ENCODE measurements around the gene MAST2.
"Not testable (repeated sequence)": the region's sequence is repeated elsewhere in the genome, so short reads cannot be mapped to it uniquely, and the experiment has no call there.

Gene MAST2

GRCh38 chr1:45793942-45794604 lies 9.3 kb upstream of the MAST2 start:
- in situ Hi-C loops (cut with HindIII; ENCODE audit: low pct_unique_long_range_greater_than_20kb, low sequenced_read_pairs) = no loop called here
- no peak for TF ChIP-seq JUND (IDR thresholded peaks at IDR 0.05; ENCODE audit: low read depth)

GRCh38 chr1:45796381-45796780 lies 7.0 kb upstream of the MAST2 start:
- in situ Hi-C loops (cut with HindIII; ENCODE audit: low pct_unique_long_range_greater_than_20kb, low sequenced_read_pairs) = no loop called here
- TF ChIP-seq JUND (IDR thresholded peaks at IDR 0.05; ENCODE audit: low read depth) = no peak
- no peak for DNase-seq (ENCODE audit: low read depth in 1 of 2, low spot score in 1 of 2)

More at GRCh38 chr1:45793942-45794604, 9.3 kb upstream of the MAST2 start:
- peak in 1 of 2 experiments; percentile 36 for DNase-seq (ENCODE audit: low read depth in 1 of 2, low spot score in 1 of 2)

GRCh38 chr1:45796946-45797345 lies 6.5 kb upstream of the MAST2 start:
- TF ChIP-seq JUND (IDR thresholded peaks at IDR 0.05; ENCODE audit: low read depth) = no peak
- no peak for DNase-seq (ENCODE audit: low read depth in 1 of 2, low spot score in 1 of 2)
- in situ Hi-C loops (cut with HindIII; ENCODE audit: low pct_unique_long_range_greater_than_20kb, low sequenced_read_pairs) = no loop called here

GRCh38 chr1:45800899-45801298 lies 2.5 kb upstream of the MAST2 start:
- in situ Hi-C loops (cut with HindIII; ENCODE audit: low pct_unique_long_range_greater_than_20kb, low sequenced_read_pairs) = no loop called here
- TF ChIP-seq JUND (IDR thresholded peaks at IDR 0.05; ENCODE audit: low read depth) = no peak
- DNase-seq (ENCODE audit: low read depth in 1 of 2, low spot score in 1 of 2) = no peak

GRCh38 chr1:45802343-45803298 lies 791 bp upstream of the MAST2 start:
- DNase-seq (ENCODE audit: low read depth in 1 of 2, low spot score in 1 of 2) = peak in 1 of 2 experiments; percentile 53
- no peak for TF ChIP-seq JUND (IDR thresholded peaks at IDR 0.05; ENCODE audit: low read depth)
- in situ Hi-C loops (cut with HindIII; ENCODE audit: low pct_unique_long_range_greater_than_20kb, low sequenced_read_pairs) = no loop called here

- peak; percentile 12 to 33 for DNase-seq (ENCODE audit: low read depth in 1 of 2, low spot score in 1 of 2)
- in situ Hi-C loops (cut with HindIII; ENCODE audit: low pct_unique_long_range_greater_than_20kb, low sequenced_read_pairs) = not testable (repeated sequence)
Observed at GRCh38 chr1:45803781-45804668, 613 bp downstream of the MAST2 start.

- no peak for DNase-seq (ENCODE audit: low read depth in 1 of 2, low spot score in 1 of 2)
- in situ Hi-C loops (cut with HindIII; ENCODE audit: low pct_unique_long_range_greater_than_20kb, low sequenced_read_pairs) = no loop called here
Observed at GRCh38 chr1:45804669-45804969, 1.2 kb downstream of the MAST2 start.

GRCh38 chr1:45806129-45806528 lies 2.7 kb downstream of the MAST2 start:
- in situ Hi-C loops (cut with HindIII; ENCODE audit: low pct_unique_long_range_greater_than_20kb, low sequenced_read_pairs) = no loop called here
- no peak for DNase-seq (ENCODE audit: low read depth in 1 of 2, low spot score in 1 of 2)
- TF ChIP-seq JUND (IDR thresholded peaks at IDR 0.05; ENCODE audit: low read depth) = no peak

More at GRCh38 chr1:45804669-45804969, 1.2 kb downstream of the MAST2 start:
- no peak for TF ChIP-seq JUND (IDR thresholded peaks at IDR 0.05; ENCODE audit: low read depth)

- TF ChIP-seq JUND (IDR thresholded peaks at IDR 0.05; ENCODE audit: low read depth) = no peak
- DNase-seq (ENCODE audit: low read depth in 1 of 2, low spot score in 1 of 2) = no peak
- in situ Hi-C loops (cut with HindIII; ENCODE audit: low pct_unique_long_range_greater_than_20kb, low sequenced_read_pairs) = no loop called here
Observed at GRCh38 chr1:45809761-45810160, 6.3 kb downstream of the MAST2 start.

- in situ Hi-C loops (cut with HindIII; ENCODE audit: low pct_unique_long_range_greater_than_20kb, low sequenced_read_pairs) = no loop called here
- TF ChIP-seq JUND (IDR thresholded peaks at IDR 0.05; ENCODE audit: low read depth) = no peak
- DNase-seq (ENCODE audit: low read depth in 1 of 2, low spot score in 1 of 2) = no peak
Observed at GRCh38 chr1:45814776-45815175, 11.4 kb downstream of the MAST2 start.

- in situ Hi-C loops (cut with HindIII; ENCODE audit: low pct_unique_long_range_greater_than_20kb, low sequenced_read_pairs) = no loop called here
Observed at GRCh38 chr1:45815667-45816458, 12.5 kb downstream of the MAST2 start.

GRCh38 chr1:45820173-45820572 lies 16.8 kb downstream of the MAST2 start:
- in situ Hi-C loops (cut with HindIII; ENCODE audit: low pct_unique_long_range_greater_than_20kb, low sequenced_read_pairs) = no loop called here
- no peak for DNase-seq (ENCODE audit: low read depth in 1 of 2, low spot score in 1 of 2)

More at GRCh38 chr1:45815667-45816458, 12.5 kb downstream of the MAST2 start:
- DNase-seq (ENCODE audit: low read depth in 1 of 2, low spot score in 1 of 2) = no peak
- TF ChIP-seq JUND (IDR thresholded peaks at IDR 0.05; ENCODE audit: low read depth) = no peak

More at GRCh38 chr1:45820173-45820572, 16.8 kb downstream of the MAST2 start:
- no peak for TF ChIP-seq JUND (IDR thresholded peaks at IDR 0.05; ENCODE audit: low read depth)

All from T47D (cell line).